Fibroblast of skin of left quadriceps (primary cell): ENCODE results near the gene SUZ12.
"Not testable (repeated sequence)": the region's sequence is repeated elsewhere in the genome, so short reads cannot be mapped to it uniquely, and the experiment has no call there.

ENCODE experiments used
- DNase-seq, 2 experiments: peaks; one replicate each; pipeline ENCODE4 v3.0.0-alpha.2; 2013; ENCODE audit warnings: low read depth in 2 of 2

SUZ12 gene

DNA sequence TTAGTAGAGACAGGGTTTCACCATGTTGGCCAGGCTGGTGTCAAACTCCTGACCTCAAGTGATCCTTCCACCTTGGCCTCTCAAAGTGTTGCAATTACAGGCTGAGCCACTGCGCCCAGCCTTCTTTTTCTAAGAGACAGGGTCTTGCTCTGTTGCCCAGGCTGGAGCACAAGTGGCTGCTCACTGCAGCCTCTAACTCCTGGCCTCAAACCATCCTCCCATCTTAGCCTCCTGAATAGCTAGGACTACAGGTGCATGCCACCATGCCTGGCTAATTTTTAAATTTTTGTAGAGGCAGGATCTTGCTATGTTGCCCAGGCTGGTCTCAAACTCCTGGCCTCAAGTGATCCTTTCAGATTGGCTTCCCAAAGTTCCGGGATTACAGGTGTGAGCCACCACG, 15.1 kb downstream of the SUZ12 start:
- DNase-seq, result not testable (repeated sequence)

DNA sequence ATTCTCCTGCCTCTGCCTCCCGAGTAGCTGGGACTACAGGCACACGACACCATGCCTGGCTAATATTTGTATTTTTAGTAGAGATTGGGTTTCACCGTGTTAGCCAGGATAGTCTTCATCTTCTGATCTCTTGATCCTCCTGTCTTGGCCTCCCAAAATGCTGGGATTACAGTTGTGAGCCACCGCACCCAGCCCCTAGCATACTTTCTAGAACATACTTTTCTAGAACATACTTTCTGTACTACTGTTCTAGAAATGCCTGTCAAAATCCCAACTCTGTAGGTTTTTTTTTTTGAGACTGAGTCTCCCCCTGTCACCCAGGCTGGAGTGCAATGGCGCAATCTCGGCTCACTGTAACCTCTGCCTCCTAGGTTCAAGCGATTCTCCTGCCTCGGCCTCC, 27.3 kb downstream of the SUZ12 start:
- not testable (repeated sequence) for DNase-seq

- DNase-seq, result no peak
Observed at GRCh38 chr17:31967648-31968047, 30.8 kb downstream of the SUZ12 start.

GRCh38 chr17:31970416-31970815, 33.6 kb downstream of the SUZ12 start:
- DNase-seq, result not testable (repeated sequence)

DNA sequence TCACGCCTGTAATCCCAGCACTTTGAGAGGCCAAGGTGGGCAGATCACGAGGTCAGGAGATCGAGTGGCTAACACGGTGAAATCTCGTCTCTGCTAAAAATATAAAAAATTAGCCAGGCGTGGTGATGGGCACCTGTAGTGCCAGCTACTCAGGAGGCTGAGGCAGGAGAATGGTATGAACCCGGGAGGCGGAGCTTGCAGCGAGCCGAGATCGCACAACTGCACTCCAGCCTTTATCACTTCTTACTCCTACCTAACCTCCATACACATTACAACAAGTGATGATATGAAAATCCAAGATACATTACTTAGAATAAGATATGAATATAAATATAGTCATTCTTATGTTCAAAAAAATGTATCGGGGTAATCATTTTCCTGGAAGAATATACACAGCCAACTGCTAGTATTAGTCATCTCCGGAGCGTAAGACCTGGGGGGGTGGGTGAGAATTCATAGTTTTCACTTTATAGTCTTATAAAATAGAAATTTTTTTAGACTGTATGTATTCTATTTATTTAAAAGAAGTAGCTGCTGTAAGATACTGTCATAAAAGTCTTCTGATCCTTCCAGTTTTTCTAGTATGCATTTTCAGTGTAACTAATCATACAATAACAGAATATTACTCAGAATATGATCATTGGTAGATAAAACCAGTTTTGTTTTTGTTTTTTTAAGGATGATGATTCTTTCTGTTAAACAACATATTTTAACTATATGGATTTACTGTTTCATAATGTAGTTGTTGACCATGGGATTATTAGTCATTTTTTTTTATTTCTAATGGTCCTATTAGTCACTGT, 37.7 kb downstream of the SUZ12 start:
- not testable (repeated sequence) for DNase-seq

- not testable (repeated sequence) for DNase-seq
Observed at GRCh38 chr17:31975391-31975790, 38.6 kb downstream of the SUZ12 start.

DNA sequence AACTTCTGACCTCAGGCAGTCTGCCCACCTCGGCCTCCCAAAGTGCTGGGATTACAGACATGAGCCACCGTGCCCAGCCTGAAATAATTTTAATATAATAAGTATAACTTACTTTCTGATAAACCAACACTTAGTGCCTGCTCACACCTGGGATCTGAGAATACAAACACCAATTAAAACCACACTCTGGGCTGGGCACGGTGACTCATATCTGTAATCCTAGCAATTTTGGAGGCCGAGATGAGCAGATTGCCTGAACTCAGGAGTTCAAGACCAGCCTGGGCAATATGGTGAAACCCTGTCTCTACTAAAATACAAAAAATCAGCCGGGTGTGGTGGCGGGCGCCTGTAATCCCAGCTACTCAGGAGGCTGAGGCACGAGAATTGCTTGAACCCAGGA, 55.0 kb downstream of the SUZ12 start:
- not testable (repeated sequence) for DNase-seq

DNA sequence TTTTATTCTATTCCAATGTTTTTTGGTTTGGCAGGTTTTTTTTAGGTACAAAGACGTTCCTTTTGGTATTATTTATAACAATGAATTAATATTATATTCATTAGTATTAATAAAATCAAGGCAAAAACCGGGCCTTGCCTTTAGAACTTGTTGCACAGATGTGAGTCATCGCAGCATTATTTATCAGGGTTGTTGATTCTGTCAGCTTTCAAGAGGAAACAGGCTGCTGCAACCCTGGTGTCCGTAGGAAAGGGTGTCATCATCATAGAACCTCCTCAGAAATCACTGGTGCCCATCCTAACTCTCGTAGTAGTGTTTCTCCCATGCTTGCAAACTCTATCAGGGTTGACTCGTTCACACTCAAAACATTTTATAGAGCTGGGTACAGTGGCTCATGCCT, 60.2 kb downstream of the SUZ12 start:
- no peak for DNase-seq

DNA sequence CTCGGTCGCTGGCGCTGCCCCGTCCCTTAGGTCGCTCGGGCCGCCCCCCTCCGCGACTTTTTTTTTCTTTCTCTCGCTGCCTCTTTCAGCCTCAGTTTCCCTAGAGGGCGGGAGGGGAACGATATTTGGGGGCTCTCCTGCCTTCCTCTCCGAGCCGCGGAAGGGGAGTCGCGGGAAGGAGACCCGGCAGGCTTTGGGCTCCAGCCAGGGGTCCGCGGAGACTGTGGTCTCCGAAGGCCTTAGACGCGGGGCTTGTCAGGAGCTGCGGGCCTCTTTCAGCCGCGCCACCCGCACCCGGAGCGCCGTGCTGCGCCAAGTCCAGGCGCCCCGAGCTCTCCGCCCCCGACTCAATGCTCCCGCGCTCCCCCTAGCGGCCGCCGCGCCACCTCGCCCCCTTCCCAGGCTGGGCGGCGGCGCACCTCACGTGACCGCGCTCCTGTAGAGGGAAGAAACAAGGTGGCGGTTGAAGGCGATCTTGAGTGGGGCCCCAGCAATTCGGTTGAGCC, 70.2 kb downstream of the SUZ12 start, which contains the start of gene LRRC37B:
TSS of gene LRRC37B (plus strand) at position 427 of the 506 bp plus-strand sequence. CDS start 14,010 bp downstream, outside the sequence.
- DNase-seq, result peak; percentile 44 to 46

DNA sequence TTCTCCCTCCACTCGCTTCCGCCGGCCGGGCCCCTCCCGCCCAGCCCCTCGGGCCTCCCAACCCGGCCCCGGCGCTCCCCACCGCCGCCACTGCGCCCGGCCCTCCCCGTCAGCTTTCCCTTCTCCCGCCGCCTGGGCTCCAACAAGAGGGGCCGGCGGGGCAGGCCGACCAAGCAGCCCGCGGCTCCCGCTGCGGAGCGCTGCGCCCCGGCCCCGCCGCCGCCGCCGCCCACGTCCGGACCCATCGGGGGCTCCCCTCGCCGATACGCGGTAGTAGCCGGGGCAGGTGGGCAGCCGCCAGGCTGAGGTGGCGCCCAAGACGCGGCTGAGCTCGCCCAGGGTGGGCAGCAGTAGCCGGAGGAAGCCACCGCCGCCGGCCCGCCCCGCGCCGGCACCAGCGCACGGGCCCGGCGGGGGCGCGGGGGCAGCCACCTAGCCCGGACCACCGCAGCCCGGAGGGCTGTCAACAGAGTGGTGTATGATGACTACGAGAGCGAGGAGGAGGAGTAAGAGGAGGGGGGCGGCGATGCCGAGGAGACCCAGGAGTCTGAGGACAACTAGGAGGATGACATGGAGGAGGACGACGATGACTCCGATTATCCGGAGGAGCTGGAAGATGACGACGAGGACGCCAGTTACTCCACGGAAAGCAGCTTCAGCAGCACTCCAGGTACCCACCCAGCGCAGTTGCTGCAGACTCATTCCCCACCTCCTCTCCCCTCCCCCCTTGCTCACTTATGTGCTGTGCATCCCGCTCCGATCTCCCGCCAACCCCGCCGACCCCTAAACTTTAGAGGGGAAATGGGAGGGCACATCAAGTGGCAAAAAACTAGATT, 70.9 kb downstream of the SUZ12 start:
- no peak for DNase-seq

DNA sequence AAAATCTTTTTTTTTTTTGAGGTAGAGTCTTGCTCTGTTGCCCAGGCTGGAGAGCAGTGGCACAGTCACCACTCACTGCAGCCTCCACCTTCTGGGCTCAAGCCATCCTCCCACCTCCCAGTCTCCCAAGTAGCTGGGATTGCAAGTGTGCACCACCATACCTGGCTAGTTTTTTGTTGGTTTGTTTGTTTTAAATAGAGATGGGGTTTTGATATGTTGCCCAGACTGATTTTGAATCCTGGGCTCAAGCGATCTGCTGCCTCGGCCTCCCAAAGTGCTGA, 72.4 kb downstream of the SUZ12 start:
- DNase-seq, result no peak

DNA sequence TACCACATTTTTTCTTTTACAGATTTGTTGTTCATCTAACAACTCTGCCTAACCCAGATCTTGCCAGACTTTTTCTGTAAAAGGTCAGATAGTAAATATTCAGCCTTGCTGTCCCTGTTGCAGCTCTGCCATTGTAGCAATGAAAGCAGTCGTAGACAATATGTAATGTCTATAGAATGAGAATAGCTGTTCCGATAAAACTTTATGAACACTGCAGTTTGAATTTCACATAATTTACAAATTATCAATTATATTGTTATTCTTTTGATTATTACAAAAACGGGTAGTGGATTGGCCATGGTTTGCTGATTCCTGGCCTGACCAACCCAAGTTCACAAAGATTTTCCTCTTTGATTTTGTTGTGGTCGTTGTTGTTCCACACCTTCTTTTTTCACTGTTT, 73.3 kb downstream of the SUZ12 start:
- no peak for DNase-seq

GRCh38 chr17:32015245-32016013, 78.6 kb downstream of the SUZ12 start:
- DNase-seq, result no peak

GRCh38 chr17:32016231-32016630, 79.4 kb downstream of the SUZ12 start:
- no peak for DNase-seq

GRCh38 chr17:32019228-32019627, 82.4 kb downstream of the SUZ12 start:
- no peak for DNase-seq

DNA sequence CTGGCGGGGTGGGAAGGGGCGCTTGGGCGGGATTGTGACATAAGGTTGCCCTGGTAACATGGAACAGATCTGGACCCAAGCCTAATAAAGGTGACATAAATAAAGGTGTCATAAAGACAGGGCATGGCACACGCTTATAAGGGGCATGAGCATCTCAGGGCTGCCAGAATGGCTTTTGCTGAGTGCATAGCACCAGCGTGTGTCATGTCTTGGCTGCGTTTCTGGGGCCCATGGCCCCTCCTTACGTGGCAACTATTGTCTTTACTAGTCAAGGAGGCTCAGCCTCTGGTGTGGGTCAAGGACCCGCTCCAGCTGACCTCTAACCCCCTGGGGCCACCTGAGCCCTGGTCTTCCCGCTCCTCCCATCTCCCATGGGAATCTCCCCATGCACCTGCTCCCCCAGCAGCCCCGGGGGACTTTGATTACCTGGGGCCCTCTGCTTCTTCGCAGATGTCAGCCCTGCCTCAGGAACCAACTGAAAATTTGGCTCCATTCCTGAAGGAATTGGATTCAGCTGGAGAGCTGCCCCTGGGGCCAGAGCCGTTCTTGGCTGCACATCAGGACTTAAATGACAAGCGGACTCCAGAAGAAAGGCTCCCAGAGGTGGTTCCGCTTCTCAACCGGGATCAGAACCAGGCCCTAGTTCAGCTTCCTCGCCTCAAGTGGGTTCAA, 84.3 kb downstream of the SUZ12 start:
- DNase-seq, result no peak

- no peak for DNase-seq
Observed at GRCh38 chr17:32021615-32021955, 84.8 kb downstream of the SUZ12 start.

- not testable (repeated sequence) for DNase-seq
Observed at GRCh38 chr17:32022554-32022953, 85.7 kb downstream of the SUZ12 start.

DNA sequence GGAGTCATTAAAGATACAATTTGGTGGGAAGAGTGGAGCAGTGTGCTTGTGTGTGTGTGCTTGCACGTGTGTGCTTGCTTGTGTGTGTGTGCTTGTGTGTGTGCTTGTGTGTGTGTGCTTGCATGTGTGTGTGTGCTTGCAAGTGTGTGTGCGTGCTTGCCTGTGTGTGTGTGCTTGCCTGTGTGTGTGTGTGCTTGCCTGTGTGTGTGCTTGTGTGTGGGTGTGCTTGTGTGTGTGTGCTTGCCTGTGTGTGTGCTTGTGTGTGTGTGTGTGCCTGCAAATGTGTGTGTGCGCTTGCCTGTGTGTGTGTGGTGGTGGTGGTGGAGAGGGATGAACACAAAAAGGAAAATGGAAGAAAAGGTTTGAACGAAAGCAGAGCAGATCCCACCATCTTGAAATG, 90.5 kb downstream of the SUZ12 start:
- DNase-seq, result not testable (repeated sequence)

- no peak for DNase-seq
Observed at GRCh38 chr17:32033223-32033622, 96.4 kb downstream of the SUZ12 start.

DNA sequence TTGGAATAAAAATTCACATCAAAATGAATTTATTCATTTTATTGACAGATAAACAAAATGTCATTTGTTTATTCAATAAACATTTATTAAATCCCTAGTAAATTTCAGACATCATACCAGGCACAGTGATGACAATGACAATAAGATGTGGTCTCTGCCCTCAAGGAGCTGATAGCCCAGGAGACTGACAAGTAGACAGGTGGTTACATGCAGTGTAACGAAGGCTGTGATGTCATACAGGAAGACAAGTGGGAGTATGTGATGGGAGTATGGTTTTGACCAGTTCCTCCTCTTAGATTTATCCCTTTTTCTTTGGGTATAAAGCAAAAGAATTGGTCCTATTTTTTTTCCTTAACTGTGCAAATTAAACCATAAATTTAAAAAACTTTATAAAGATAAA, 97.0 kb downstream of the SUZ12 start:
- DNase-seq, result not testable (repeated sequence)

DNA sequence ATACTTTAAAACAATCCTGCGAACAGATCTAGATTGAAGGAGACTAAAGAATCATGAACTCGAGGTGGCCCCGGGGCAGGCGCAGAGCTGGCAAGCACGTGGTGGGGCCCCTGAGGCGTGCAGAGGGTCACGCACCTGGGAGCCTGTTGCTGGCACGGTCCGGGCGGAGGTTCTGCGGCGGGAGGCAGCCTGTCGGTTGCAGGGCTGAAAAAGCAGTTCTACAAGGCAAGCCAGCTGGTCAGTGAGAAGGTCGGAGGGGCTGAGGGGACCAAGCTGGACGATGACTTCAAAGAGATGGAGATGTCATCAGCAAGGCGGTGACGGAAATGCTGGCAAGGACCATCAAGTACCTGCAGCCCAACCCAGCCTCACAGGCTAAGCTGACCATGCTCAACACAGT, 103.4 kb downstream of the SUZ12 start:
- DNase-seq, result not testable (repeated sequence)
